GM18873 (cell line): ENCODE results near the gene CATSPERE.
"Not testable (repeated sequence)": the region's sequence is repeated elsewhere in the genome, so short reads cannot be mapped to it uniquely, and the experiment has no call there.

Experiments used
- ATAC-seq: cut with Tn5 transposase; IDR thresholded peaks from one replicate; pipeline ENCODE4 v1.9.1; 2021; ENCODE audit warnings: mild to moderate bottlenecking, moderate library complexity, moderate number of reproducible peaks; ENCODE audit not compliant: unreplicated experiment, low FRiP score

Gene CATSPERE

GRCh38 chr1:244447552-244447951 is 13.5 kb upstream of the CATSPERE start:
- no peak for ATAC-seq

DNA sequence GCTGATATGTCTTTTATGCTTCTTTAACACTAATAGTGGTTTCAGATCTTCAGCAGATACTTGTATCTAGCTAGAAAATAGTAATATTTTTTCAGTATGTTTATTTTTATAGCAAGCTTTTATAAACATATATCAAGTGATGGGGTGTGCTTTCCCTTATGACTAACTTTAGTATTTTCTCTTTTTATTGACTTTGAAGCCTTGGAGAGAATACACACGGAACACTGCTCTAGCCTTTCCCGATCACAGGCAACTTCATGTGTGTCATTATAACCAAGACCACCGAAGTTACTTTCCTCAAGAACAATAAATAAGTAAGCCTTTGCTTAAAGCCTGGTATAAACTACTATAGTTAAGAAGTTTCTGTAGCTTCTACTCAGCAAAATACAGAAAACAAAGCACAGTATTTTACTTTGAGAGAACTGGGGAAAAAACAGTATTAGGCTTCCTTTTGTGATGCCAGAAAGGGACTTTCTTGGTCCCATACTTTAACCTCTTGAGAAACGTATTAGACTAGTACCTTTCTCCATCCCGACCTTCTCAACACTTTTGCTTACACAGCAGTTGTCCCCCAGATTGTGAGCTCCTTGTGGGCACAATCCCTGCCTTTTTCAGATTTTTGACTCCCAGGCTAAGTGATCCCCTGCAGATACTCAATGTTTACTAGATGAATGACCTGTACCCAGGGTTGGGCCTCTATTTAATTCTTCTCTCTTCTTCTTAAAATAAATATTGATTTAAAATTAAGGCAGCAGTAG is 12.6 kb upstream of the CATSPERE start:
- ATAC-seq: no peak

GRCh38 chr1:244449936-244450508 is 11.1 kb upstream of the CATSPERE start:
- ATAC-seq: no peak

DNA sequence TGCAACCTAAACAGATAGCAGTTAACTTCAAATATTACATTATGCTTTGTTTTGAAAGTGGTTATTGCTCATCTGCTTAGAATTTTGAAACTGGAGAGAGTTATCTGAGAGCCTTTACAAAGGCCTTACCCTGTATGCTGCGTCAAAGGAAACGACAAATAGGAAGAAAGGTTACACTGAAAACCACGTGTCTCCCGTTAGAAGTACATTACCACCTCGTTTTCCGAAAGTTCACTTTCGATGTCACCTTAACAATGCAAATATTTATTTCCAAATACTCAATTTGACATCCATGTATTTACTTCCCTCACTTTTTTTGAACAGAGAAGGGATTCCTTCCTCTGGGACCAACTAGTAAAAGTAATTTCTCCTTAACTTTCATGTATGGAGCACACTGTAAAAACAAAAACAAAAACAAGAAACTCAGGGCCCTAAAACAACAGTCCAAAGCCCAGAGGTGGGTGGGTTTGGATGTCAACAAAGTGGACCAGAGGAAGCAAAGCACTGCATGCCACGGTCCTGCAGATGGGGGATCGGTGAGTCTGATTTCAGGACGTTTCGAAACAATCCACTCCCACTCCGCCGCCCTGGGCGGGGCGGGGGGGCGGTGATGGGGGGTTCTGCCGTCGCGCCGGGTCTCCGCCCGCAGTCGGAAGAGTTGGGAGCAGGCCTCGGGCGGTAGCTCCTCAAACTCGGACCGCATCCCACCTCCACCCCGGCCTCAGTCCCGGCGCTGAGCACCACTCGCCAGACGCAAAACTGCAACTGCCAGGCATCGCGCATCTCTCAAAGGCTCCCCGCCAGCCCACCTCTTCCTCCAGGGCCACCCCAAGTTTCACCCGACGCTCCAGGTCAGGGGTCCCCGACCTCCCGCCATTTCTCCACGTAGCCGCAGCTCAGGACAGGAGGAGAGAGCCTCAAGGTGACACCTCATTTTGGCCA is 10.2 kb upstream of the CATSPERE start:
- peak; percentile 3 for ATAC-seq

- ATAC-seq: no peak
Observed at GRCh38 chr1:244451539-244451950, 9.5 kb upstream of the CATSPERE start, which contains the start of gene ADSS2. Gene ADSS2 (minus strand): TSS chr1:244451909. CDS start chr1:244451817, 92 bp downstream.

GRCh38 chr1:244451951-244452795 is 8.9 kb upstream of the CATSPERE start:
- ATAC-seq: peak; percentile 88

DNA sequence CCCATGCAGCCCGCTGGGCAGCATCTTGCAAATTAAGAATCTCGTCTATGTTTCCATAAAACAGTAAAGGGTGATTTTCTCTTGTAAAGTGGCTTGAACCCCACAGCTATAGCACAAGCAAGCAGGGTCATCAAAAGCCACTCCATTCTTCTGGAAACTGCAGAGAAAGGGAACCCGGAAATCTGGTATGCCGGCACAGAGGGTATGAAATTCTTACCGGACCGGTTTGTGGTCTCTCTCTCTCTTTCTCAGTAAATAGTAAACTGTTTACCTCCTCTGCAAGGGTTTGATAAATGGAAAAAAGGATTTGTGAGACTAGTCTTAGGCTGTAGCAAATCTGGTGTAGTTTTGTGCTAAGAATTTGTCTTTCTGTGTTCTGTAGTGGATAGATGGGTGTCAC is 6.7 kb upstream of the CATSPERE start:
- ATAC-seq: no peak

GRCh38 chr1:244456586-244456985 is 4.5 kb upstream of the CATSPERE start:
- ATAC-seq: no peak

DNA sequence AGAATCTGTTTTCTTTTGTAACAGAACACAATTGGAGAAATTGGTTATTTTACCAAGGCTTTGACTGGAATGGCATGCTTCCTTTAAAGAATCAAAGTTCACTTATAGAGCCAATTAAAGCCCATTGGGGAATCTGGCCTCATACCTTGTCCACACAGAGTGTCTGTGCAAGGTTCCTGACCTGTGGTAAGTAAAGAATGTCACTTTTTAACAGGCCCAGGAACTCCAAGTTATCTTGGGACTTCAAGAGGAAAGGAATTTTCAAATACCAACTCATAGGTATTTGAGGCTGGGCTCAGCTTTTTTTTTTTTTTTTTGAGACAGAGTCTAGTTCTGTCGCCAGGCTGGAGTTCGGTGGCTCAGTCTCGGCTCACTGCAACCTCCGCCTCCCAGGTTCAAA is 2.3 kb upstream of the CATSPERE start:
- ATAC-seq: no peak

DNA sequence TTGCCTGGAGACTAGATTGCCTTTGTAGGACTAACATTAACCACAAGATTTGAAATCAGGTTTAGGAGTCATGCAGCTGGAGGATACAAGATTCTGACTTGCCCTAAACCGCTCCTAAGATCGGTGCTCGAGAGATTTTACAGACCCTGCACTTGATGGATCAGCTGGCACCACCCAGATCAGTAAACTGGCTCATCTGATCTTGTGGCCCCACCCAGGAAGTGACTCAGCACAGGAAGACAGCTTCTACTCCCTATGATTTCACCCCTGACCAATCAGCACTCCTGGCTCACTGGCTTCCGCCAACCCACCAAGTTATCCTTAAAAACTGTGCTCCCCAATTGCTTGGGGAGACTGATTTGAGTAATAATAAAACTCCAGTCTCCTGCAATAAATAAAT is 876 bp upstream of the CATSPERE start:
- ATAC-seq: no peak

DNA sequence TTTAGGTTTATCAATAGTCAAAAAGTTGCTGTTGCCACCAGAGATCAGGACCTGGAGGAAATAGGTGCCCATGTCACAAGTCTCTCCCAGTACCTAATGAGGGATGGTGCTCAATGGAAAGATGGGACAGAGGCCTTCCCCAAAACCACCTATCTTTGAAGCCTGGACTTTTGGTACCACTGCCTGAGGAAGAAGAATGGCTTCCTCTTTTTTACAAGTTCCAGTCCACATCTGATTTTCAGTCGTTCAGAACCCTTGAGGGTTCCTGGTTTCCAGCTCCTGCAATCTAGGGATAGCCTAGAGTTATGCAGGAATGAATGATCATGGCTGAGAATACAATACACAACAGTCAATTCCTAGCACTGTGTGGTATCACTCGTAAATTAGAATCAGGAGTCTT is 5.7 kb downstream of the CATSPERE start:
- ATAC-seq: no peak

DNA sequence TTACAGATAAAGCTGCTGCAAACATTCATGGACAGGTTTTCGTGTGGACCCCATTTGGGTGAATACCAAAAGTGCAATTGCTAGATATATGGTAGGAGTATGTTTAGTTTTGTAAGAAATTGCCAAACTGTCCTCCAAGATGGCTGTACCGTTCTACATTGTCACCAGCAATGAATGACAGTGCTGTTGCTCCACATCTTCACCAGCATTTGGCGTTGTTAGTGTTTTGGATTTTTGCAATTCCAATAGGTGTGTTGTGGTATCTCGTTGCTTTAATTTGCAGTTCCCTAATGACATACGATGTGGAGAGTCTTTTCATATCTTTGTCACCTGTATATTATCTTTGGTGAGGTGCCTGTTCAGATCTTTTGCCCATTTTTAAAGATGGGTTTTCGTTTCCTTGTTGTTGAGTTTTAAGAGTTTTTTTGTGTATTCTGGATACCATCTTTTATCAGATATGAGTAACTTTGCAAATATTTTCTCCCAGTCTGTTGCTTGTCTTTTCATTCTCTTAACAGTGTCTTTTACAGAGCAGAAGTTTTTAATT is 12.1 kb downstream of the CATSPERE start:
- ATAC-seq: no peak

GRCh38 chr1:244484971-244485370 is 23.9 kb downstream of the CATSPERE start:
- ATAC-seq: not testable (repeated sequence)

DNA sequence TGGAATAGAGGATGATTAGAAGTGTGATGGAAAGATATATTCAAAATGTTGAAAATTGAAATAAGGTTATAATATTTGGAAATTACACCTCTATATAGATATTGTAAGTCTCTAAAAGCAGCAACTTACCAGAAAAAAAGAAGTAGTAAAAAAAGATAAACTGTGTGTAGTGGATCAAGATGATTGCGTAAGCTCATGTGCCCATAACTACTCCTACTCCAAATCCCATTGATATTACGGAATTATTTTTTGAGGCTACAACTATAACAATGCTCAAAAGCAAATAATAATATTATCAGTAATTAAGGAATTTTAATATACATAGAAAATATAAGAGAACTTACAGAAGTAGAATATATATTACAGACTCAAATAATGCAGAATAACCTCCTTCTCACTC is 33.6 kb downstream of the CATSPERE start:
- no peak for ATAC-seq

DNA sequence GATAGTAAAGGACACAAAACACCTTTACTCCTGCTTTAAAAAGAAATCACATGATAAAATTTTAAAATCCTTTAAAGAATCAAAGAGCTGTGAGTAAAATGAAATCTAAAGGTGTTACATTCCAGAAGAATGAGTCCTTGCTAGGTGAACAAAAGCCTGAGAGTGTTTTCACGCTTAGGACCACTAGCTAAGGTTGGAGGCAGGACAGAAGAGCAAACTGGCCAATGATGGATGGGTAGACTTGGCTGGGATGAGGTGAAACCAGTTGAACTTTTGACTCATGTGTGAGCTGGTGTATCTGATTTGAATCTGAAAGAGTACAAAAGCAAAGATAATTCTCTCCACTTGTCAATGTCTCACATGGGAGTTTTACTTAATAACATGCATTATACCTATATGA is 35.1 kb downstream of the CATSPERE start:
- ATAC-seq: no peak

DNA sequence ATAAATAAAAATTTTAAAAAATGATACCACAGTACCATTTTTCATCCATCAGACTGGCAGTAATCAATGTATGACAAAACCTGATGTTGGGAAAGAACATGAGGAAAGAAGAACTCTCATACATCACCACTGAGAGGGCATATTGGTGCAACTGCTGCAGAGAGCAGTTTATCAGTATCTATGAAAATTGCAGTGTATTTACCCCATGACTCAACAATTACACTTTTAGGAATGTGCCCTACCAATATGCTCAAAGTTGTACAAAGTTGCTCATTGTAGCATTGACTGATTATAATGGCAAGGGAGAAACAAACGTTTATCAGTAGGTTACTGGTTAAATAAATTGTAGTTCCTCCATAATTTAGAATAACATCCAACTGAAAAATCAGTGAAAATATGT is 36.7 kb downstream of the CATSPERE start:
- ATAC-seq: no peak

GRCh38 chr1:244499484-244499883 is 38.4 kb downstream of the CATSPERE start:
- not testable (repeated sequence) for ATAC-seq

DNA sequence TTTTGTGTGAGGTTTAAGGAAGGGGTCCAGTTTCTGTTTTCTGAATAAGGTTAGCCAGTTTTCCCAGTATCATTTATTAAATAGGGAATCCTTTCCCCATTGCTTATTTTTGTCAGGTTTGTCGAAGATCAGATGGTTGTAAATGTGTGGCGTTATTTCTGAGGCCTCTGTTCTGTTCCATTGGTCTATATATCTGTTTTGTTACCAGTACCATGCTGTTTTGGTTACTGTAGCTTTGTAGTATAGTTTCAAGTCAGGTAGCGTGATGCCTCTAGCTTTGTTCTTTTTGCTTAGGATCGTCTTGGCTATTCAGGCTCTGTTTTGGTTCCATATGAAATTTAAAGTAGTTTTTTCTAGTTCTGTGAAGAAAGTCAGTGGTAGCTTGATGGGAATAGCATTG is 39.4 kb downstream of the CATSPERE start:
- not testable (repeated sequence) for ATAC-seq

DNA sequence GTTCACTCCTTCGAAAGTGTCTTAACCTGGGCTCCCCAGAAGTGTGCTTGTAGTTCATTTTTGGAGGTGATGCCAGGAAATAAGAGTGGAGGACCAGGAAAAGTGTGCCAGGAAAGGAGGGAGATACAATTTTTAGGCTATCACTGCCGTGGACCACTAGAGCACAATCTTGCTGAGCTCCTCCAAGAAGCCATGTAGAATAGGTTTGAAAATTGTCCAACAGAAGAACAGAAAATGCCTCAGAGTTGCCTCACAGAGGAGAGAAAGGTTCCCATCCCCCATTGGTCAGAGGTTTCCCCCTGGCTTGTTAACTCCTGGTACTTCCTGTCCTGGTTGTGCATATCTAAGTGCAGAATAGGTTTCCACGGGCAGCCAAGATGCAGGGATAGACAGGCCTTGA is 41.6 kb downstream of the CATSPERE start:
- ATAC-seq: no peak

GRCh38 chr1:244513493-244513892 is 52.4 kb downstream of the CATSPERE start:
- no peak for ATAC-seq
